ENCODE results near the gene PGA5.
"Not testable (repeated sequence)": the region's sequence is repeated elsewhere in the genome, so short reads cannot be mapped to it uniquely, and the experiment has no call there.

DNA sequence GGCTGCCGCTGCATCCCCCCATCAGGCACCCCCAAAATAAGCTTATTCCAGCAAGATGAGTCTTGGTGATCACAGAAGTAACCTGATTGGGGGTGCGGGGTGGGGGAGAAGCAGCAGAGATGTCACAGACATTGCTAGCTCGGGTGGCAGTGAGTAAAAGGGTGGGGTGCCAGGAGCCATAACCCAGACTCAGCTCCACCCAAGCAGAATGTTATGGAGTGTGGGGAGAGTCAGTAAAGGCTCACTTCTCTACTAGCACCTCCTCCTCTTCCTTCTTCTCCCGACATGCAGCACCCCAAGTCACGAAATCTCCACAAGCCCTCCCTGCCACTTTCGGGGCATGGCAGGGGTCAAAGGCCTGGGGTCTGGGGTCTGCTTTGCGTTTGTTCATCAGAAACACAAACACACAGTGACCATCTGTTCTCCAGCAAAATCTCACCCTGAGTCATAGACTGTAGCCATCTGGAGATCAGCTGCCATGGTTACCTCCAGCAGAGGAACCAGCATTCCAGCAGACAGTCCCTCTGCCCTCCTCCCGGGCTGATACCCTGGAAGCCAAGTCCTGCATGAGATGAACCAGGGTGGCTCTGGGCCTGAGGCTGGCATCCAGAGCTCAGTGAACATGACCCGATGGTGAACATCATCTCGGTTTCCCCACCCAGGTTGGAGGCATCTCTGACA, 4.4 kb downstream of the PGA5 start:
- TF ChIP-seq, protein P1, sequence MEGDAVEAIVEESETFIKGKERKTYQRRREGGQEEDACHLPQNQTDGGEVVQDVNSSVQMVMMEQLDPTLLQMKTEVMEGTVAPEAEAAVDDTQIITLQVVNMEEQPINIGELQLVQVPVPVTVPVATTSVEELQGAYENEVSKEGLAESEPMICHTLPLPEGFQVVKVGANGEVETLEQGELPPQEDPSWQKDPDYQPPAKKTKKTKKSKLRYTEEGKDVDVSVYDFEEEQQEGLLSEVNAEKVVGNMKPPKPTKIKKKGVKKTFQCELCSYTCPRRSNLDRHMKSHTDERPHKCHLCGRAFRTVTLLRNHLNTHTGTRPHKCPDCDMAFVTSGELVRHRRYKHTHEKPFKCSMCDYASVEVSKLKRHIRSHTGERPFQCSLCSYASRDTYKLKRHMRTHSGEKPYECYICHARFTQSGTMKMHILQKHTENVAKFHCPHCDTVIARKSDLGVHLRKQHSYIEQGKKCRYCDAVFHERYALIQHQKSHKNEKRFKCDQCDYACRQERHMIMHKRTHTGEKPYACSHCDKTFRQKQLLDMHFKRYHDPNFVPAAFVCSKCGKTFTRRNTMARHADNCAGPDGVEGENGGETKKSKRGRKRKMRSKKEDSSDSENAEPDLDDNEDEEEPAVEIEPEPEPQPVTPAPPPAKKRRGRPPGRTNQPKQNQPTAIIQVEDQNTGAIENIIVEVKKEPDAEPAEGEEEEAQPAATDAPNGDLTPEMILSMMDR (conservative IDR thresholded peaks at IDR 0.05 in 1 of 2, IDR thresholded peaks at IDR 0.05 in 1 of 2; ENCODE audit: extremely low read depth in 1 of 2, insufficient read depth in 1 of 2, low read depth in 1 of 2, low read length in 2 of 2): not testable (repeated sequence)
- TF ChIP-seq EZH2 (IDR thresholded peaks at IDR 0.05; ENCODE audit: borderline replicate concordance, low read length): not testable (repeated sequence)

Measured in mammary epithelial cell (primary cell).